HCEC 1CT (cell line): ENCODE measurements around the gene VIPR2.

Source experiments
- DNase-seq: peaks from one replicate; pipeline ENCODE4 v3.0.0-alpha.2; 2017

VIPR2 gene

DNA sequence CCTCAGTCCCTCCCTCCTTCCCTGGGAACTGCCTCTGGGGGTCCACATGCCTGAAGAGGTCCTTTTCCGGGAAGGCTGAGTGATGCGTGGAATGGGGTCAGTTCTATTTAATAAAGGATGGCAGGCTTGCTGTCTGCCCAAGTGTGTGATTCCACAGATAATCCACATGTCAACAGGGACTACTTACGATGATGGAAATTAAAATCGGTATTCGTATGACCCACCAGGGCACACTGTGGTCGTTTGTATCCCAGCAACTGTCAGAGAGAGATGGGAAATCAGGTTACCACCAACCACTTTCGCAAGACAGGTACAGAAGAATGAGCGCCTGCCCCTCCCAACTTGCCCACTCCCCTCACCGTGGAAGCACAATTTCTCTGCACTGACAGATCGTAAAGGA lies 110.3 kb downstream of the VIPR2 start:
- DNase-seq, result no peak

DNA sequence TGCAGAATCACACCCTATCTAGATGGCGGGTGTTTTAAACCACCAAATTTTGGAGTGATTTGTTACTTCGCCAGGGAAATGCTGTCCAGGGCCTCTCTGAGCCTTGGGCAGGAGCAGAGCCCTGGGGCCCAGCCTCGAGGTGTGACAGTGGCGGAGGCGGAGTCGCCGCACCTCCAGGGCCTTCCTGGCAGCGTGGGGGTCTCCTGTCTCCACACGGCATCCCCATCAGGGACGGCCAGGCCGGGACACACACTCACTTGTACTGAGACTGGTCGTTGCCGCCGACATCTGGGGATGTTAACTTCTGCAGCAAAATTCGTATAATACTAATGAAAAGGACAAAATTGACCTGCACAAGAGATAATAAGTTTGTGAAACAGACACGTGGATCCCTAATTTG lies 110.7 kb downstream of the VIPR2 start:
- no peak for DNase-seq

DNA sequence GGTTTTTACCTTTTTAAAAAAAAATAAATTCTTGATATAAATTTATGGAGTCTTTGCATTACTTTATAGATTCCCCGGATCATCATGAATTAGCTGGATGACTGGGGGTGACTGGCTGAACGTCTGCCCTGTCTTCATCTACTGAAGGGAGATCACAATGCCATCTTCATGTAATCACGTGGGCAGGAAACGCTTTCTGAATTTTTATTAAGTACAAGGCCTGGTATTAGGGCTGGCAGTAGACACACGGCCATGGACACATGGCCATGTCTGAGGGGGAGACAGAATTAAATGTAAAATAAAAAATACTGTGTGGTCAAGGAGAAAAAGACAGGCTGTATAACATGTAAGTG lies 111.2 kb downstream of the VIPR2 start:
- DNase-seq, result no peak

DNA sequence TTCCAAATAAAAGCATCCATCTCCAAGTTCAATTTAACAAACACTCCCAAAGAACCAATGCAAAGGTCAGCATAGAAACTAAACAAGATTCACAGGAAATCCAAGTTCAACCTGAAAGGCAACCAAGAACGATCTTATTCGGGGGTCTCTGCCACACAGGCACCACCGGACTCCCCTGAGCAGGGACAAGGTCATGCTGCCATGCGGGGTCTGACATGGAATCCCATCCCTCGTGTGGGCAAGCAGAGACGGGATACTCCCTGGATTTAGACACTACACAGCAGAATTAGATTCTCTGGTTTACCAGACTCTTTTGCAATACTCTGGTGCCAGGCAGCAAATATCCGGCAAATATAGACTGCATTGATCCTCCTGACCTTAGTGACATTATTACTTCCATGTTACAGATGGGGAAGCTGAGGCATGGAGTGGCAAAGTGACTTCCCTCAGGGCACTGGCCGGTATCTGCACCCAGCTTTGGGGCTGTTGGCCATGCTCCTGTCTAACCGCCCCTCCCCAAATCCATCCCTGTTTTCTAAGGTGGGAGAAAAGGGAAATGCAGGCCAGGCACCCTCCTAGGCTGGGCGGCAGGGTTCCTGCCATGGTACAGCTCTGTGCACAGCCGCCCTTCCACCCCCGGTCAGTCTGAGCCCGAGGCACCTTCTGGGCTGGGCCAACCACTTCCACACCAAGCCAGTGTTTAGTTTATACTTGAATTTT lies 111.8 kb downstream of the VIPR2 start:
- DNase-seq, result no peak

DNA sequence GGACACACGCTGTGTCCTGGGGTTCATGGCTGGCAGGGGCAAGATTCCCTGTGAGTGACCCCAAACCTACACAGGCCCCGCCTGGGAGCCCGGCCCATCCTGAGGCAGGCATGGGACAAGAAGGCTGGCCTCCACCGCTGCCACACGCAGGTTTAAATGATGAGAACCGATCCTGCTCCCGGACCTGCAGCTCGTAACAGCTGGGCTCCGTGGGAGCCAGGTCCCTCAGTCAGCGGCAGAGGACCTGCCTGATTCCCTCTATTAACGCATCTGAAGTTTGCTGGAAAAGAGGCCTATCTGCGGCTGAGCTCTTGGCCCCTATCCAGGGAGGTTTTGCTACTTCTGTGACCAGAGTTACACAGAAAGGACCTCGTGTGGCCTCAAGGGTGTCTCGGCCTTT lies 112.3 kb downstream of the VIPR2 start:
- no peak for DNase-seq

DNA sequence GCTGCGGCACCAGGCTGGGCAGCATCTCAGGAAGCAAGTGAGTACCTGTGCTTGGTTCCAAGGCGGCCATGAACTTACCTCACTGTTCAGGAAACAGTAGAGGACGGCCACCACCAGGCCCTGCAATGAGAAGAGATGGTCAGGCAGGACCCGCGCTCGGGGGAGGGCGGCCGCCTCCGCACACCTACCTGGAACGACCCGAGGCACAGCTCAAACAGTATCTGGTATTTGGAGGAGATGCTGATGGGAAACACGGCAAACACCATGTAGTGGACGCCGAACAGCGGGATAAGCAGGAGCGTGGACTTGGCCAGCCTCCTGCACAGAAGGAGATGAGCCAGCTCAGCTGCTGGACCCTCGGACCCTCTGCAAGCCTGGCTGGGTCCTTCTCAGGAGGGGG lies 112.9 kb downstream of the VIPR2 start:
- no peak for DNase-seq

DNA sequence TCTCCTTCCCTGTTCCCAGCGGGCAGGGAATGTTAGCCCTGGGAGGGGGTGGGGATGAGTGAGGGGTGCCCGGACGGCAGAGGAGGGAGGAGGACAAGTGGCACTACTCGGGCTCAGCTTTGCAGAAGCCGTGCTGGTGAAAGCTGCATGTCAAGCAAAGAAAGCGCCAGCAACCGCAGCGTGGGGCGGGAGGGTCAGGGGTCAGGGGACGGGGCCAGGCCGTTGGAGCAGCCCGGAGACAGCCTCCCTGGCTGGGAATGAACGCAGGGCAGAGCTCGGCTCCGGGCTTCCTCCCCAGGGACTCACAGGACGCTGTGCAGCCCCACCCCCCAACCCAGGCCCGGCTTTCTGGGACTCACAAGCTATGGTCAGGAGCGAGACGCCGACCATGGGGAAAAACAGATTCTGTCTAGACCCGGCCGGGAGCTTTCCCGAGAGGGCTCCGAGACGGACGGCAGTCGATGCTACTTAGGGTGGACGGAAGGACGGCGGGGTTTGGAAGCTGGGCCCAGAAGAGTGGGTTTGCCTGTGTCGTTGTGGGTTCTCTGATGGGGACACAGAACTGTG lies 113.4 kb downstream of the VIPR2 start:
- DNase-seq, result no peak

DNA sequence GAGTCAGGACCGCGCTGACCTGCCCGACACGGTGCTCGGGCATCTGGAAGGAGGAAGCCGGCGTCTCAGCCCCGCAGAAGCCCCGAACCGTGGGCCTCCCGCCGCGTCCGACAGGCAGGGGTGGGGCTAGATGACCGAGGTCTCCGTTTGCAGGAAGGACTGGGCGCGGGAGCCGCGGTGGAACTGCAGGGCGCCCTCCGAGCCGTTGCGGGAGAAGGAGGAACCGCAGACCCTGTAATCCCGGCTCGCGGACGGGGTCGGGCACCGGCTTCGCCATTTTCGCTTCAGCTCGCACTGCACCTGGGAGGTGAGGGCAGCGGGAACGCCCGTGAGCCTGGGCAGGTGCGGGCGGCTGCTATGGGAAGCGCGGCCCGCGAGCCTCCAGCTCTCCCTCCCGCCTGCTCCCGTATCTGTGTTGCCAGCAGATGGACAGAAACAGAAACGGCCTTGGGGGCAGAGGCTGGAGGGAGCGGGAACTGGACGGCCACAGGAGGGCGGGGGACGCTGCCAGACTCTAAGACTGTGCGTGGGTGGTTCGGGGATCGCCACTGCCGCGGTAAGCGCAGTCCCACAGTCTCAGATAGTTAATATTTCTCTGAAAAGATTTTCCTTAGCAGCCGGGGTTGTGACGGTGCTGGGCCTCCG lies 114.1 kb downstream of the VIPR2 start:
- no peak for DNase-seq

DNA sequence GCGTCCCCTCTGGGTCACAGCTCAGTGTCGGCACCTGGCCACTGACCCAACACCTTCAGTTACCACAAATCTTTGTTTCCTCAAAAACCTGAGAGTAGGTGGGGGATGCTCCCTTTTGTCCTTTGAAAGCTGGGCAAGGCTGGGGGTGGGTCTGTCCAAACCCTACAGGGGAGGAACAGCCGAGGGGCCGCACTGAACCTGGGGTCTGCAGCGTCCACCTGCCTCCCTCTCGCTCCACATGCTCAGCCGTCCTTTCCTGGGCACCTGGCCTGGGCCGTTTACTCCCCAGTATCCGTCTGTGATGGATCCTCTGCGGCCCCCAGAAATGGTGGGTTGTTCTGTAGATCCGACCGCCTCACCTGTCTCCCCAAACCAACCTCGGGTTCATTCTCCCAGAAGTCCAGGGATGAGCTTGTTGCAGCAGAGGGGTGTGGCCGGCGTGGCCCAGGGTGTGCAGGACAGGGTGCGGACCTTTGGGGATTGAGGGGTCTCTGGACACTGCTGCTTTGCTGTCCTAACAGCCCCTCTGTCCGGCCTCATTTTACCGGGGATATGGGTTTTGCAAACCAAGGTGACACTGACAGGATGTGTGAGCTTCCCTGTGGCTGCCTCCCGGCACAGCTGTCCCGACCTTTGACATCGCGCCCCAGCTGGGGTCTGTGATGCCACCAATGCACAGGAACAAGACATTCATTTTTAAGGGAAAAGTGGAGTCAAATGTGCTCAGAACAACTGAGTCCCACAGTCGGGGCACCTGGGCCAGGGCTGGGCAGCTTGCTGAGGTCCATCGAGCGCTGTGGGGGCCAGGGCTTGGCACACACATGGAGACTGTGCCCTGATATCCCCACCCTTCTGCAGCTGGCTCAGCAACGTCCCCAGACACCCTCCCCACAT lies 115.9 kb downstream of the VIPR2 start:
- no peak for DNase-seq

DNA sequence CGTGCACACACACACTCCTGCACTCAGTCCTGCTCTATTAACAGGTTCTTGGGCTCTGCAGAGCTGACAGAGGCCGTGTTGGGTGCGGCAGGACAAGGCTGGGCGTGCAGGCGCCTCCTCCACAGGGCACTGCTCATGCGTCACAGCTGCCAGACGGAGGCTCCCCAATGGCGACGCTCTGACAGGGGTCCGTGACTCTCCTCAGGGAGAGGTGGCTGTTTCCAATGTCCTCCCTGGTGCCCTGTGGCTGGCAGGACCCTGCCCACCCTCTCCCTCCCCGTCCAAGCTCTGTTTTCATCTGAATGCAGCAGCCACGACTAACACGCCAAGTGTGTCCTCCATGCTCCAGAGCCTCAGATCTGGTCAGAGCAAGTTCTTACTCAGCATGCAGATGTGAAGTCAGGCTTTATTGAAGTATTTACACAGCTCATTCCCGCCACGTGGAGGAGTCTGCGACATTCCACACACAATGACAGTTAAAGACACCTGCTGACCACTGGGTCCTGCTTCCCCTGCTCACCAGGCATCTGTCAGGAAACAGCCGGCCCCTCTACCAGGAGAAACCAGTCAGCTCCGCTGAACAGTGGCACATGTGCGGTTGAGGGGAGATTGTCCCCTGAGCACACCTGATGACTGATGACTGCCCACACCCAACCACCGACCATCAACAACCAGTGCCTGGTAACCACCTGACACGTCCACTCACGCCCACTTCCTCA lies 116.7 kb downstream of the VIPR2 start:
- DNase-seq, result no peak

DNA sequence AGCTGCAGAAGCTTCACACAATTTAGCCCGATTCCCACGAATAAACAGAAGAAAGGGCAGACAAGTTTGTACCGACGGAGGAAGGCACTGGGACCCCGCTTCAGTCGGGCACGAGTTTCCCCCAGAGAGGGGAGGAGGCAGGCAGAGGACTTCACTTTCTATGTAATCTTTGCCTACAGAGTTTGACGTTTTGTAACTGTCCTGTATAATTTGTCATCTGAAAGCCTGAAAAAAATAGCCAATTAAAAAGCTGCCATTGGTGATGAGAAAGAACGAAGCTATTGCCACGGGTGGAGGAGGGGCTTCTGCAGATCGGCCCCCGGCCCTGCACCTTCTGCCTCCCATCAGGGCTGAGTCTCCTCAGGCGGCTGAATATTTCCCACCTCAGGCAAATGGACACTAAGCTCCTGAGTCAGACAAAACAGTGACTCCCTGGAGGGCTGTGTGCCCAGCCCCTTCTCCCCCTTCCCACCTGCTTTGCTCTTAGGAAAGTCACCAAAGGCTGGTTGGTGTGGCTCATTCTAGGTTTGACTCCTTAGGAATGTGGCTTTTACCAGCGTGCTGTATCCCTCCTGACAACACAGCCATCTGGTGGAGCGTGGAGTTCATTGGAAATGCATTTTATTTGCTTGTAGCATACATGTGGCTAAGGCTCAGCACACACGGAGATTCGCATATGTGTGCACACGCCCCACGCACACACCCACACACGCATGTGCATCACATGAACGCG lies 117.4 kb downstream of the VIPR2 start:
- DNase-seq, result no peak

DNA sequence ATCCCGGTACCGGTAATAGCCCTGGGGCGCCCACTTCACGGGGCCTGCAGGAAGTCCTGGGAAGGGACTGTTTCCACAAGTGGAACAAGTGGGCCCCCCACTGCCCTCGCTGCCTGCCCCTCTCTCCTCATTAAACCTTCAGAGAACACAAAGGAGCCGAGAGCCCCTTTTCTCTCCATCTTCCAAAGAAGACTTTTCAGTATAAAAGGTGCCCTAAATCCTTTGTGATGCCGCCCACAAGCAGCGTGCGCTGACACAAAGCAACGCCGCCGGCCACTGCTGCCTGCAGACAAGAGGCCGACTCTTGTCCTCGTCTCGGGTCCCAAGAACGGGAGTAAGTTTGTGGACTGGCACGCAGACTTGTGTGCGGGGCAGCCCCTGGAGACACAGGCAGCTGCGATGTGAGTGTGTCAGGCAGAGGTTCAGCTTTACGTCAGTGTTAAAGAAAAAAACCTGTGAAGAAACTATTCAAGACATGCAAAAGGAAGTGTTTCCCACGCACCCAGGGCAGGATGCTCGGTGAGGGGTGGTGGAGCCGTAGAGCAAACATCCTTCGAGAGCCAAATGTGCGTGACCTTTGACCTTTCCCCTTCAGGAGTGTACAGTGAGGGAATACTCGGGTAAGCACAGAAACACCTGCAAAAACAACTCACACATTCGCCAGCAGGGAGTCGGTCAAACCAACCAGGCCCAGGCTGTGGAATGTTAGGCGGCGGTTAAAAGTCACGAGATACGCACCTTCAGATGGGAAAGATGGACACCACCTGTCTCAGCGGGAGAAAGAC lies 118.2 kb downstream of the VIPR2 start:
- no peak for DNase-seq

DNA sequence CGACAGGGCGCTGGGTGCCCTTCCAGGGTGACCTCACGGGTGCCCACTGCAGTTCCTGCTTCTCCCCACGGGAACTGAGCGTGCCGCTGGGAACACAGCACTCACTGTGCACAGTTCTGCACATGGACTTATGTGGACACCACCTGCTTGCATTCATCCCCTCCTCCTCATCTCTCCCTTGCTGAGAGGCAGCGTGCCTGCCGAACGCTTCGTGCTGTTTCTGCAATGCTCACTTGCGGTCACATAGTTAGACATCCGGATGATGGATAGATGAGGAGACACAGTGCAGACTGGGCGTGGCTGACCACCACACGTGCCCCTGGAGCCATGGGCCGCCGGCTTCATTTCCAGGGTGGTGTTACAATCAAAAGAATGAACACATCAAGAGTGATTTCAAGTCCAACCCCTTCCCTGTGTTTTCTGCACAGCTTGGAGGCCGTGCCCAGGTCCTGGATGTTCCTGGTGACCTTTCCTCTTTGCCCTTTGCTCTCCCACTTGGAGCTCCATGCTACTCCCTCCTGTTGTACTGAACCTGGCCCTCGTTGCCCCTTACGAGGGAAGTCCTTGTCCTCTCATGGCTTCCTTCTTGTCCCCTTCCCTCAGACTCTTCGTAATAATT lies 119.4 kb downstream of the VIPR2 start:
- DNase-seq, result no peak

DNA sequence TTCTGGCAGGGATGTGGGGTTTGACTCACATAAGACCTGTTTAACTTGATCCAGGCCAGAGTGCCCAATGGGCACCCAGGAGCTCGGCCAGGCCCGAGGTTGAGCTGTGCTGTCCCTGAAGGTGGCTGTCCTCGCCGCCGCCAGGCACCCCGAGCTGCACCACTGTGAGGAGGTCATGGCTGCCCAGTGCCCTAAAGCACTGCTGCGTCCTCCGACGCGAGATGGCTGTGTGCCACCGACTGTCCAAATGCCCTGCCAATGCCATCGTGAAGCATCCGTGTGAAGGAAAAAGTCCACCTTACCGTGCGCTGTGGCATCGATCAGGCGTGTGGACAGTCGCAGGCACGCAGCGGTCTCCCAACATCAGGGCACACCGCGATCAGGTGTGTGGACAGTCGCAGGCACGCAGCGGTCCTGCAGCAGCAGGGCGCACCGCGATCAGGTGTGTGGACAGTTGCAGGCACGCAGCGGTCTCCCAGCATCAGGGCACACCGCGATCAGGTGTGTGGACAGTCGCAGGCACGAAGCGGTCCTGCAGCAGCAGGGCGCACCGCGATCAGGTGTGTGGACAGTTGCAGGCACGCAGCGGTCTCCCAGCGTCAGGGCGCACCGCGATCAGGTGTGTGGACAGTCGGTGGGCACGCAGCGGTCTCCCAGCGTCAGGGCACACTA lies 120.3 kb downstream of the VIPR2 start:
- DNase-seq, result no peak

DNA sequence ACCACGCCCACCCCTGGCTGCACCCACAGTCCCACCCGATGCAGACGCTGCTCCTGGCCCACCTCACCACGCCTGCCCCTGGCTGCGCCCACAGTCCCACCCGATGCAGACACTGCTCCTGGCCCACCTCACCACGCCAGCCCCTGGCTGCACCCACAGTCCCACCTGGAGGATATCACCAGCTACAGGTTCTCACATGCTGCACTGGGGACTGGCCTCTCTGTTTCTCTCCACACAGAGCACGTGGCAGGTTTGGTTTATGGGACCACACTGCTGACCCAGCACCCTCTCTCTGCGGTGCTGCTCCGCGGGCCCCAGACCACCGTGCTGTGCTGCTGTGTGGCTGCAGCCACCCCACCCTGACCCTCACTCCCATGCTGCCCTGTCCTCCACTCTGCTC lies 120.9 kb downstream of the VIPR2 start:
- no peak for DNase-seq

DNA sequence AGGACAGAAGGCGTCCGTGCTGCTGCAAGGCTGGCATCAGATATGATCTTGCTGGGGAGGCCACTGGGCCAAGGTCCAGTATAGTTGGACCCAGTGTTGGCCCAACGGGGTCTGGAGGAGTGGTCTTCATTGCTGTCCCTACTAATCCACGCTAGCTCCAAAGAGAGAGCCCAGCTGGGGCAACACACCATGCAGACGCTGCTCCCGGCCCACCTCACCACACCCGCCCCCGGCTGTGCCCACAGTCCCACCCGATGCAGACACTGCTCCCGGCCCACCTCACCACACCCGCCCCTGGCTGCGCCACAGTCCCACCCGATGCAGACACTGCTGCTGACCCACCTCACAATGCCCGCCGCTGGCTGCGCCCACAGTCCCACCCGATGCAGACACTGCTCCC lies 121.5 kb downstream of the VIPR2 start:
- no peak for DNase-seq

DNA sequence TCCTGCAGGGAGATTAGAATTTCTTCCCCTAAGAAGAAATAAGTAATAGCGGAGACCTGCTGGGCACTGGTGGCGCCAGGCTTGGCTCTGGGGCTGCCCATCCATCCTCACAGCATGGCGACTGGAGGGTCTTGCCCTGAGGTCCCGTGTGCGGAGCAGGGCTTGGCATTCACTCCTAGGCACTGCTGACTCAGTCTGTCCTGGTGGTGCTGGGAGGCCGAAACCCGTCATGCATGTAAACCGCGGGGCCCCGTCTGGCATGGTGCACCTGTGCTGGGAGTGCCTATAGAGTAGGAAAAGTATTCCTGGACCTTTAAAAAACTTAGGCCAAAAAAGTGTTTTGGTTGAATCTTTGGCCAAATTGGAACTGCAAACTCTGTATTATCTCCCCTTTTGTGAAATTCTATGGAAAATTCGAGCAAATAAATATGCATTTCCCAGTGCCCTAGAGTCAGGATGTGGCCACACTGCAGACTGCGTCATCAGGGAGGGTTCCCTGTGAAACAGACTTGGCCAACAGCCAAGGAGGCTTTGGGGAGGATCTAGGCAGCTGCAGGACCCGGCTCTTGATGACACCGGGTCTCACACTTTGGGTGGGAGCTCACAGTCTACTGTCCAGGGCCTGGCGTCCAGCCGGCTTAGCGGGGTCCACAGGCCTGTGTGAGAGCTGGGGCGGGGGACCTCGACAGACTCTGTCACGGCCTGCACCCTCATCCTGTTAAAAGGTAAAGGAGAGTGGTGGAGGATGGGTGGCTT lies 122.3 kb downstream of the VIPR2 start:
- no peak for DNase-seq

DNA sequence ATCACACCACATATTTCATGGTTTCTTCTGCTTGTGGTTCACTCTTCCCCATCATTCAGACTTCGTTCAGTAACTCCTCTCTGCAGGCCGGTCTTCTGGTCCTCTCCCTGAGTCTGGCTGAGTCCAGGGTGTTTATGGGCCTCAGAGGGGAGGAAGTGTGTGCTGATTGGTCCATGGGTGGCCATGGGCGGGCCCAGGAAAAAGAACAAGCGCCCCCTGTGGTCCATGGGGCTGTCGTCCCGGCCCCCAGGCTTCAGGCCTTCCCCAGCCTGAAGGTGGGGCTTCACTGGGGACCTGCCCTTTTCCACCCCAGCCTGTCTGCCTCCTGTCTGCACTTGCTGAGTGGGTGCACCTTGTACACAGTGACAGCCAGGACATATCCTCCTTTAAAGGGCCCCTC lies 123.7 kb downstream of the VIPR2 start:
- no peak for DNase-seq

DNA sequence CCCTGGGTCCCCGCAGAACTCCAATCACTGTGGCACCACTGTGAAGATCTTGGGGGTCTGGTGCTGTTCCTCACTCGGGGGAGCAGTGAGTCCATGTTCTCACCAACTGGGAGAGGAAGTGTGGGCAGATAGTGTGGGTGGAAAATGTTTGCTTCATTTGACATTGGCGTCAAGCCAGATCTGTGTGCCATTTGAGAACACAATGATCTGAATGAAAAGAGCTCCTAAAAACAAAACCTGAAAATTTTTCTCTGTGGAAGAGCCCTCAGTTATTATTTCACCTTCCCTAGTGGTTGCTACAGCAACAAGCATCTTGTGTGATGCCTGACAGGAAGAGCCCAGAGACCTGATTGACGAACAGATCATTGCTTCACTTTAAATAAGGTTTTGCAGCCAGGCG lies 125.6 kb downstream of the VIPR2 start:
- no peak for DNase-seq

DNA sequence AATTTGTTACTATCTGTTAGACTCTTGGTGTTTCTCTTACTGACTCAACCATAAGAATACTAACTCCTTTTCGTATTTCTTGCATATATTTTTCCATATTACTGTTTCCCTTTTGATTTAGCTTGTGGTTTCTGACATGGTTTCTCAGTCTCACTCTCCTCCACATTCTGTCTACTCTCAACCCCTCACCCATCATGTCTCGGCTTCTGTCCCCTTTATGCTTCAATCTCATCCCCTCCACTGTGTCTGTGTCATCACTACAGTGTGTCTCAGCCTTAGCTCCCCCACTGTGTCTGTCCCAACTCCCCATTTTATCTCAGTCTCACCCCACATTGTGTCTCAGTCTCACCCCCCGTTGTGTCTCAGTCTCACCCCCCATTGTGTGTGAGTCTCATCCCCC lies 126.9 kb downstream of the VIPR2 start:
- no peak for DNase-seq
